Endodermal cell (in vitro differentiated cells): Measurements from ENCODE around the gene ELMO1. TPM values are rescaled to one million over a fixed set of nuclear protein-coding genes. Genes with fewer than 3 reads are reported as not detected.

ENCODE experiments used
- DNase-seq: peaks from one replicate; pipeline ENCODE4 v3.0.0-alpha.2; 2017
- H3K27ac ChIP-seq: 2 replicates; pipeline ENCODE4 v1.5.1; 2013; ENCODE audit warnings: mild to moderate bottlenecking, low read depth, low read length, moderate library complexity
- H3K27me3 ChIP-seq: 2 replicates; pipeline ENCODE4 v1.6.1; 2013; ENCODE audit warnings: mild to moderate bottlenecking, low read length, moderate library complexity; ENCODE audit not compliant: insufficient read depth, control insufficient read depth, poor library complexity, severe bottlenecking
- H3K36me3 ChIP-seq: 2 replicates; pipeline ENCODE4 v1.7.0; 2013; ENCODE audit warnings: mild to moderate bottlenecking, low read length, moderate library complexity; ENCODE audit not compliant: control insufficient read depth, insufficient read depth
- H3K4me1 ChIP-seq: one replicate; pipeline ENCODE4 v1.7.0; 2013; ENCODE audit warnings: low read length; ENCODE audit not compliant: control insufficient read depth, insufficient read depth
- H3K4me3 ChIP-seq: 2 replicates; pipeline ENCODE4 v1.5.1; 2013; ENCODE audit warnings: mild to moderate bottlenecking, low read length, moderate library complexity
- H3K9ac ChIP-seq: 2 replicates; pipeline ENCODE4 v1.6.1; 2013; ENCODE audit warnings: mild to moderate bottlenecking, low read length, moderate library complexity; ENCODE audit not compliant: poor library complexity, severe bottlenecking; ENCODE audit errors: extremely low read depth
- H3K9me3 ChIP-seq: 2 replicates; pipeline ENCODE4 v1.6.1; 2013; ENCODE audit warnings: mild to moderate bottlenecking, low read length, moderate library complexity; ENCODE audit not compliant: control insufficient read depth
- H3K27ac Mint-ChIP-seq: 2 replicates; pipeline ENCODE4 v1.8.0; 2020; ENCODE audit warnings: mixed read lengths
- H3K27me3 Mint-ChIP-seq: 2 replicates; pipeline ENCODE4 v1.8.0; 2021; ENCODE audit warnings: mild to moderate bottlenecking, mixed read lengths; ENCODE audit not compliant: insufficient read depth
- H3K36me3 Mint-ChIP-seq: 2 replicates; pipeline ENCODE4 v1.8.0; 2020; ENCODE audit warnings: low read depth, mixed read lengths
- H3K4me1 Mint-ChIP-seq: 2 replicates; pipeline ENCODE4 v1.8.0; 2020; ENCODE audit warnings: mixed read lengths
- H3K4me3 Mint-ChIP-seq: 2 replicates; pipeline ENCODE4 v1.8.0; 2020; ENCODE audit warnings: mild to moderate bottlenecking, moderate library complexity, mixed read lengths
- H3K9me3 Mint-ChIP-seq: 2 replicates; pipeline ENCODE4 v1.8.0; 2020; ENCODE audit warnings: mild to moderate bottlenecking, mixed read lengths
- WGBS, 2 experiments: methylation state at CpG; one replicate each; pipeline versions ENCODE4 v1.1.5 to v1.1.7; 2013; ENCODE audit warnings: missing lambda C conversion rate in 2 of 2, mixed read lengths in 1 of 2; ENCODE audit not compliant: insufficient coverage in 1 of 2, insufficient read length in 1 of 2; 5-methylcytosine and 5-hydroxymethylcytosine counted together
- total RNA-seq, 2 donors: library from RNA; stranded (reverse); fragmentation: NEBNext Ultra II Directional in 1 of 2; extraction: Animal tissue kit (Norgen Biotek cat#: 25700) in 1 of 2; gene quantifications; 2 replicates in 1 of 2; 3 replicates in 1 of 2; pipeline ENCODE4 v1.2.1, GENCODE V29; 2021
- TF ChIP-seq, protein P1 (sequence below): fragments of 200-600 bp; sonication (generic); conservative IDR thresholded peaks from 2 replicates; pipeline ENCODE4 v1.5.0; 2021; ENCODE audit warnings: antibody characterized with exemption, mild to moderate bottlenecking

Gene ELMO1
- total RNA-seq, 2 donors from 2014 or later: 120 to 131 TPM

DNA sequence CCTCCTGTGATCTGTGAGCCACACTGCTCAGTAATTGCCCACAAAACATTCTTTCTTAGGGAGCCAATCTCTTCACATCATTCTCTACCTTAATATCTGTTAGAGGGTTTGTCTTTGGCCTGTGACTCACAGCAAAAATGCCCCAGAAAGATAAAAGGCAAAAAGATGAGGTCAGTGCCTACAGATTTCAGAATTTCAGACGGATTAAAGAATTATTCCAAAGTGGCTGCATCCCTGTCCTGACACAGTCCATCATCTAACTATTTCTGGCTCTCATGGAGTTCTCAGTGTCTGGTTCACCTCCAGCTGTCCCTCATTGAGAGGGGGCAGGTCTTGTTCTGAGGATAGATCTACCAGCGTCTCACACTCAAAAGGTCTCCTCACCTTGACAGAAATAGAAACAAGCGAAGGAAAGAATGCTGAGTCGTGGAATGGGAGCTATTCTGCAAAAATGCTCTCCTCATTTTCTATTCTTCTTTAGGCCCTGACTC, 585.8 kb downstream of the ELMO1 start:
- TF ChIP-seq, protein P1, sequence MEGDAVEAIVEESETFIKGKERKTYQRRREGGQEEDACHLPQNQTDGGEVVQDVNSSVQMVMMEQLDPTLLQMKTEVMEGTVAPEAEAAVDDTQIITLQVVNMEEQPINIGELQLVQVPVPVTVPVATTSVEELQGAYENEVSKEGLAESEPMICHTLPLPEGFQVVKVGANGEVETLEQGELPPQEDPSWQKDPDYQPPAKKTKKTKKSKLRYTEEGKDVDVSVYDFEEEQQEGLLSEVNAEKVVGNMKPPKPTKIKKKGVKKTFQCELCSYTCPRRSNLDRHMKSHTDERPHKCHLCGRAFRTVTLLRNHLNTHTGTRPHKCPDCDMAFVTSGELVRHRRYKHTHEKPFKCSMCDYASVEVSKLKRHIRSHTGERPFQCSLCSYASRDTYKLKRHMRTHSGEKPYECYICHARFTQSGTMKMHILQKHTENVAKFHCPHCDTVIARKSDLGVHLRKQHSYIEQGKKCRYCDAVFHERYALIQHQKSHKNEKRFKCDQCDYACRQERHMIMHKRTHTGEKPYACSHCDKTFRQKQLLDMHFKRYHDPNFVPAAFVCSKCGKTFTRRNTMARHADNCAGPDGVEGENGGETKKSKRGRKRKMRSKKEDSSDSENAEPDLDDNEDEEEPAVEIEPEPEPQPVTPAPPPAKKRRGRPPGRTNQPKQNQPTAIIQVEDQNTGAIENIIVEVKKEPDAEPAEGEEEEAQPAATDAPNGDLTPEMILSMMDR: no peak
- Mint-ChIP-seq H3K27me3 (no peaks in the 10 kb centered on the region), H3K9me3 (no peaks in the 10 kb centered on the region), H3K36me3 (peaks cover 77% of the 10 kb centered on the region), H3K27ac (no peak overlapping the region), H3K4me1 (no peaks in the 10 kb centered on the region), H3K4me3 (no peak overlapping the region)
- no peaks in the 10 kb centered on the region for H3K27me3 ChIP-seq
- H3K27ac ChIP-seq: no peak overlapping the region
- H3K36me3 ChIP-seq: peaks cover 46% of the 10 kb centered on the region
- no peaks in the 10 kb centered on the region for H3K9me3 ChIP-seq
- H3K4me1 ChIP-seq: no peaks in the 10 kb centered on the region
- no peak overlapping the region for H3K4me3 ChIP-seq
- DNase-seq: no peak
- 81 to 89% methylated on average over 4 of the region's 4 CpGs for WGBS, 2 experiments
- no peak overlapping the region for H3K9ac ChIP-seq

DNA sequence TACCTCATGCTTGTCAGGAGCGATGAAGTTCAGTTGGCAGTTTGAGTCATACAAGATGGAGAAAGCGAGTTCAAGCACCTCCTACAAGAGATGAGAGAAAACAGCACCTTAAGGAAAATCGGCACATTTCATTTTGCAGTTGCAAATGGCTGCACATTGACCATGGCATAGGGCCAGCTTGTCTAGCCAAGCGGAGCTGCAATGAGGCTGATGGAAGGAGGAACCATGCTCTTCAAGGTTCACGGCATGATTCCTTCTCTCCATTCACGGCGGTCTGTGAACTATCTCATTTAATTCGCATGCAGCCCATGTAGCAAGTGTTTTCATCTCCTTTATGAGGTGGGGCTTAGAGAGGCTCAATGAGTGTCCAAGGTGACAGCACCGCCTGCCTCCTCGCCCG, 587.0 kb downstream of the ELMO1 start:
- no peaks in the 10 kb centered on the region for H3K27me3 Mint-ChIP-seq
- H3K27ac ChIP-seq: no peak overlapping the region
- WGBS, 2 experiments: 92 to 96% methylated on average over 4 to 11 of the region's 11 CpGs
- no peaks in the 10 kb centered on the region for H3K27me3 ChIP-seq
- no peaks in the 10 kb centered on the region for H3K9me3 ChIP-seq
- no peak overlapping the region for H3K9ac ChIP-seq
- H3K4me3 Mint-ChIP-seq: no peak overlapping the region
- H3K4me1 Mint-ChIP-seq: no peaks in the 10 kb centered on the region
- H3K4me1 ChIP-seq: no peaks in the 10 kb centered on the region
- peaks cover 35% of the 10 kb centered on the region for H3K36me3 ChIP-seq
- DNase-seq: no peak
- H3K27ac Mint-ChIP-seq: no peak overlapping the region
- peaks cover 70% of the 10 kb centered on the region for H3K36me3 Mint-ChIP-seq
- H3K9me3 Mint-ChIP-seq: no peaks in the 10 kb centered on the region
- TF ChIP-seq, protein P1: no peak
- H3K4me3 ChIP-seq: no peak overlapping the region

DNA sequence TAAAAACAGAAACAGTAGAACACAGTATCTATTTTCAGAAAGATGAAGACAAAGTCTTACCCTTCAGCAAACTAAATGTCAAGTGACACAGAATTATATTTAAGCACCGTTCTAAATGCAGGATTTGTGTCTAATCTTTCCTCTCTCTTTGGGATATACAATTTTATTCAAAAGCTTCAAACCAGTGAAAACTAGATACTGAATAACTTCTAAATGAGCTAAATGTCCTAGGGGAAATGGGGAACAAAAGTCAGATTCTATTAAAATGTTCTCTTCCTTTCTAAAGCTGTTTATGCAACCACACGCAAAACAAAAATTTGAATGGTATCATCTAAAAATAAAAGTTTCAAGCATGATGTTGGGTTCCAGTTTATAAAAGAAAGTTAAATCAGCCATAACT, 588.0 kb downstream of the ELMO1 start:
- Mint-ChIP-seq H3K9me3 (no peaks in the 10 kb centered on the region), H3K27me3 (no peaks in the 10 kb centered on the region), H3K4me3 (no peak overlapping the region), H3K4me1 (no peaks in the 10 kb centered on the region), H3K27ac (no peak overlapping the region), H3K36me3 (peaks cover 69% of the 10 kb centered on the region)
- H3K9me3 ChIP-seq: no peaks in the 10 kb centered on the region
- no peak overlapping the region for H3K27ac ChIP-seq
- H3K9ac ChIP-seq: no peak overlapping the region
- H3K36me3 ChIP-seq: peaks cover 30% of the 10 kb centered on the region
- H3K4me3 ChIP-seq: no peak overlapping the region
- DNase-seq: no peak
- H3K4me1 ChIP-seq: no peaks in the 10 kb centered on the region
- TF ChIP-seq, protein P1: no peak
- 96% methylated on average over 2 of the region's 2 CpGs; no CpG with 5 or more reads in 1 of the 2 experiments for WGBS, 2 experiments
- H3K27me3 ChIP-seq: no peaks in the 10 kb centered on the region
